Measurements from ENCODE around the gene VIL1. TPM values are rescaled to one million over a fixed set of nuclear protein-coding genes. Genes with fewer than 3 reads are reported as not detected.

Gene VIL1
- total RNA-seq, 1 experiment from 2014 or later, result 0.49 TPM

- no peak overlapping the region for H3K27ac ChIP-seq (ENCODE audit: low read depth, low read length)
- H3K36me3 ChIP-seq (ENCODE audit: control insufficient read depth in 1 of 2, insufficient read depth in 2 of 2, low read length in 2 of 2), result peaks cover 3 to 13% of the 10 kb centered on the region in 2 experiments
- ATAC-seq (peak; percentile 57; the same call in 1 of the 2 replicates), DNase-seq (ENCODE audit: low read depth, low spot score) (no peak)
- no peaks in the 10 kb centered on the region for H3K79me2 ChIP-seq (ENCODE audit: insufficient read depth, low read length)
- ChIA-PET POLR2A (no interaction called here), CTCF (interaction anchor here (1.3 to 2.0 kb wide), 5 partner anchors 9 to 195 kb away, joined by 3 to 9 read pairs (median 5); partner anchors contain the start of gene CATIP), RAD21 (ENCODE audit: low non-redundant PET in 1 of 2, low total read pairs in 2 of 2, uncharacterized antibody in 2 of 2, unreplicated experiment in 2 of 2) (no interaction called here)
- H3K4me2 ChIP-seq (ENCODE audit: low read length), result no peak overlapping the region
- TF ChIP-seq CTCF (IDR thresholded peaks at IDR 0.05 in 2 of 3, conservative IDR thresholded peaks at IDR 0.05 in 1 of 3; ENCODE audit: borderline replicate concordance in 1 of 3, insufficient read depth in 1 of 3, low read depth in 2 of 3, low read length in 2 of 3), result peak; percentile 30 to 64 (median 33); a peak in 4 of 6 replicates
- peak; percentile 57 for TF ChIP-seq RAD21 (IDR thresholded peaks at IDR 0.05; ENCODE audit: low read depth)
- no peak for TF ChIP-seq JUND (IDR thresholded peaks at IDR 0.05)
- no TSS peak for BruUV-seq (replicated peaks)
- no peak overlapping the region for H3K9ac ChIP-seq (ENCODE audit: low read length)
- no peaks in the 10 kb centered on the region for H3K9me3 ChIP-seq (ENCODE audit: control insufficient read depth in 1 of 2, insufficient read depth in 1 of 2, low read depth in 1 of 2, low read length in 2 of 2)
- intact Hi-C loops (cut with micrococcal nuclease), result loop anchor here (1.0 to 2.0 kb wide), 4 partner anchors 59 to 279 kb away; no protein-coding TSS in a partner anchor
- H2AFZ ChIP-seq (ENCODE audit: low read depth, low read length, poor library complexity, severe bottlenecking), result no peak overlapping the region
- no peaks in the 10 kb centered on the region for H3K4me1 ChIP-seq (ENCODE audit: control insufficient read depth in 1 of 2, insufficient read depth in 2 of 2, low read length in 2 of 2)
- H3K4me3 ChIP-seq (replicated peaks in 1 of 2; ENCODE audit: low read depth in 1 of 2, low read length in 2 of 2), result no peak overlapping the region
- no peaks in the 10 kb centered on the region for H3K27me3 ChIP-seq (ENCODE audit: insufficient read depth, low read length)
- H3K9me2 ChIP-seq (ENCODE audit: insufficient read depth), result no peaks in the 10 kb centered on the region
- H4K20me1 ChIP-seq (ENCODE audit: insufficient read depth), result no peaks in the 10 kb centered on the region
These were observed 47.2 kb downstream of the VIL1 start for GRCh38 chr2:218465987-218466633.

- H3K4me3 ChIP-seq (replicated peaks in 1 of 2; ENCODE audit: low read depth in 1 of 2, low read length in 2 of 2), result no peak overlapping the region
- ChIA-PET CTCF (no interaction called here), RAD21 (ENCODE audit: low non-redundant PET in 1 of 2, low total read pairs in 2 of 2, uncharacterized antibody in 2 of 2, unreplicated experiment in 2 of 2) (no interaction called here), POLR2A (no interaction called here)
- no peaks in the 10 kb centered on the region for H3K4me1 ChIP-seq (ENCODE audit: control insufficient read depth in 1 of 2, insufficient read depth in 2 of 2, low read length in 2 of 2)
- H3K27ac ChIP-seq (ENCODE audit: low read depth, low read length), result no peak overlapping the region
- no peaks in the 10 kb centered on the region for H3K9me2 ChIP-seq (ENCODE audit: insufficient read depth)
- no peak for ATAC-seq
- no peak for DNase-seq (ENCODE audit: low read depth, low spot score)
- no peaks in the 10 kb centered on the region for H3K9me3 ChIP-seq (ENCODE audit: control insufficient read depth in 1 of 2, insufficient read depth in 1 of 2, low read depth in 1 of 2, low read length in 2 of 2)
- no peaks in the 10 kb centered on the region for H3K27me3 ChIP-seq (ENCODE audit: insufficient read depth, low read length)
- intact Hi-C loops (cut with micrococcal nuclease), result no loop called here
- no peak overlapping the region for H3K9ac ChIP-seq (ENCODE audit: low read length)
- peaks cover 8 to 14% of the 10 kb centered on the region in 2 experiments; a peak in 2 of 4 replicates for H3K36me3 ChIP-seq (ENCODE audit: control insufficient read depth in 1 of 2, insufficient read depth in 2 of 2, low read length in 2 of 2)
- H4K20me1 ChIP-seq (ENCODE audit: insufficient read depth), result no peaks in the 10 kb centered on the region
- no peak overlapping the region for H2AFZ ChIP-seq (ENCODE audit: low read depth, low read length, poor library complexity, severe bottlenecking)
- H3K4me2 ChIP-seq (ENCODE audit: low read length), result no peak overlapping the region
- no peaks in the 10 kb centered on the region for H3K79me2 ChIP-seq (ENCODE audit: insufficient read depth, low read length)
- no TSS peak for BruUV-seq (replicated peaks)
- no peak for TF ChIP-seq ATF3 (IDR thresholded peaks at IDR 0.05)
- no peak for TF ChIP-seq EZH2 (IDR thresholded peaks at IDR 0.05)
- no peak for TF ChIP-seq SP1 (IDR thresholded peaks at IDR 0.05; ENCODE audit: low read depth)
- no peak for TF ChIP-seq CBX3 (IDR thresholded peaks at IDR 0.05; ENCODE audit: low read depth)
- TF ChIP-seq SRF (IDR thresholded peaks at IDR 0.05; ENCODE audit: low read depth), result no peak
- no peak for TF ChIP-seq SIN3A (IDR thresholded peaks at IDR 0.05; ENCODE audit: low read depth)
- no peak for TF ChIP-seq POLR2AphosphoS5 (IDR thresholded peaks at IDR 0.05; ENCODE audit: low read depth, low read length)
- TF ChIP-seq FOSL1 (IDR thresholded peaks at IDR 0.05; ENCODE audit: low read depth), result no peak
- no peak for TF ChIP-seq EGR1 (IDR thresholded peaks at IDR 0.05; ENCODE audit: low read depth)
- TF ChIP-seq CEBPB (IDR thresholded peaks at IDR 0.05; ENCODE audit: low read depth), result no peak
- TF ChIP-seq CTCF (IDR thresholded peaks at IDR 0.05 in 2 of 3, conservative IDR thresholded peaks at IDR 0.05 in 1 of 3; ENCODE audit: borderline replicate concordance in 1 of 3, insufficient read depth in 1 of 3, low read depth in 2 of 3, low read length in 2 of 3), result no peak
- TF ChIP-seq EZH2phosphoT487 (IDR thresholded peaks at IDR 0.05; ENCODE audit: borderline replicate concordance), result no peak
- no peak for TF ChIP-seq ELF1 (IDR thresholded peaks at IDR 0.05; ENCODE audit: borderline replicate concordance, low read depth)
- no peak for TF ChIP-seq MAX (IDR thresholded peaks at IDR 0.05)
- no peak for TF ChIP-seq YY1 (IDR thresholded peaks at IDR 0.05; ENCODE audit: extremely low read depth, insufficient replicate concordance, low read depth, low read length)
These were observed 51.5 kb downstream of the VIL1 start for GRCh38 chr2:218470448-218470847.
